Measurements from ENCODE around the gene ZBTB46.

The ZBTB46 gene

DNA sequence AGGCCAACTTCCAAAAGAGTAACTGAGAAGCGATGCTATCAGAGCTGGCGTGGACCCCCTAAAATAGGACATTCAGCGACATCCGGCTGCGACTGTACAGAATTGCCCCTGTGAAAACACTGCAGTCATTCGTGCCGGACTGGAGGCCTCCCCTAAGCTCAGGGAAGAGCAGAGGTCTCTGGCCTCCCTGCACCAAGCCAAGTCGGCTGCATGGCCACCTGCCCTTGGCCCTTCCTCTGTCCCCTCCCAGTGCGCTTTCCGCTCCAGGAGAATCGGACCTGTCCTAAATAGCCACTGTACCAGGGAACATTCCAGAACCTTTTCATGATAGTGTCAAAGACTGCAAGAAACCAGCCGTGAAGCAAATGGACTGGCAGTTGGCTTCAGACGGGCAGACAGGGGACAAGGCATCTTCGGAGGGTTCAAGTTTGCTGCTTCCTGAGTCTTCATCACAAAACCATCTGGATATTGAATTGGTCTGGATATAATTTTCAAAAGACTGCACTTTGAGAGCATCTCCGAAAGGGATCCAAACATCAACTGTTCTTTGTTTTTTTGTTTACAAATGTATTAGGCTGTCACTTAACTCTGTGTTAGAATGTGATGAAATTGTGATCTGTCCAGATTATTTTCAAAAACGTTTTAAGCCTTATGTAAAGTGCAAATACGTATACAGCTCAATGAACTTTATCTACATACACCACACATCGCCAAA lies 75.0 kb downstream of the ZBTB46 start:
- H3K27ac ChIP-seq (ENCODE audit: extremely low read depth, low read depth, low read length), result no peak overlapping the region
- ChIA-PET POLR2A (no interaction called here), CTCF (interaction anchor here (0.5 to 0.9 kb wide), 2 partner anchors 29 to 299 kb away, joined by 3 read pairs; no protein-coding TSS in a partner anchor)
- no peaks in the 10 kb centered on the region for H3K9me3 ChIP-seq (ENCODE audit: control insufficient read depth, insufficient read depth, low read depth, low read length)
- no peaks in the 10 kb centered on the region for H3K36me3 ChIP-seq (ENCODE audit: control insufficient read depth in 2 of 2, insufficient read depth in 1 of 2, low read length in 2 of 2)
- no peak for TF ChIP-seq ZNF621 (tag by site-specific recombination; IDR thresholded peaks at IDR 0.05)
- TF ChIP-seq KLF16 (tag by site-specific recombination; IDR thresholded peaks at IDR 0.05), result no peak
- TF ChIP-seq, protein P1, sequence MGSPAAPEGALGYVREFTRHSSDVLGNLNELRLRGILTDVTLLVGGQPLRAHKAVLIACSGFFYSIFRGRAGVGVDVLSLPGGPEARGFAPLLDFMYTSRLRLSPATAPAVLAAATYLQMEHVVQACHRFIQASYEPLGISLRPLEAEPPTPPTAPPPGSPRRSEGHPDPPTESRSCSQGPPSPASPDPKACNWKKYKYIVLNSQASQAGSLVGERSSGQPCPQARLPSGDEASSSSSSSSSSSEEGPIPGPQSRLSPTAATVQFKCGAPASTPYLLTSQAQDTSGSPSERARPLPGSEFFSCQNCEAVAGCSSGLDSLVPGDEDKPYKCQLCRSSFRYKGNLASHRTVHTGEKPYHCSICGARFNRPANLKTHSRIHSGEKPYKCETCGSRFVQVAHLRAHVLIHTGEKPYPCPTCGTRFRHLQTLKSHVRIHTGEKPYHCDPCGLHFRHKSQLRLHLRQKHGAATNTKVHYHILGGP (tag by site-specific recombination; IDR thresholded peaks at IDR 0.05), result no peak
- TF ChIP-seq ZNF157 (tag by site-specific recombination; IDR thresholded peaks at IDR 0.05), result no peak
- no peak for TF ChIP-seq ZNF48 (tag by site-specific recombination; IDR thresholded peaks at IDR 0.05)
- no peak for TF ChIP-seq ZNF623 (tag by site-specific recombination; IDR thresholded peaks at IDR 0.05)
- TF ChIP-seq ZNF548 (tag by site-specific recombination; IDR thresholded peaks at IDR 0.05), result no peak
- no peak for TF ChIP-seq ZNF701 (tag by site-specific recombination; IDR thresholded peaks at IDR 0.05)
- no peak for TF ChIP-seq ZNF600 (tag by site-specific recombination; IDR thresholded peaks at IDR 0.05)
- no peak for TF ChIP-seq GLIS1 (tag by site-specific recombination; IDR thresholded peaks at IDR 0.05)
- no peak for TF ChIP-seq ZNF785 (tag by site-specific recombination; IDR thresholded peaks at IDR 0.05)
- no peaks in the 10 kb centered on the region for H3K4me1 ChIP-seq (ENCODE audit: control insufficient read depth, insufficient read depth, low read length)
- H3K4me3 ChIP-seq (ENCODE audit: low read depth, low read length), result no peak overlapping the region

DNA sequence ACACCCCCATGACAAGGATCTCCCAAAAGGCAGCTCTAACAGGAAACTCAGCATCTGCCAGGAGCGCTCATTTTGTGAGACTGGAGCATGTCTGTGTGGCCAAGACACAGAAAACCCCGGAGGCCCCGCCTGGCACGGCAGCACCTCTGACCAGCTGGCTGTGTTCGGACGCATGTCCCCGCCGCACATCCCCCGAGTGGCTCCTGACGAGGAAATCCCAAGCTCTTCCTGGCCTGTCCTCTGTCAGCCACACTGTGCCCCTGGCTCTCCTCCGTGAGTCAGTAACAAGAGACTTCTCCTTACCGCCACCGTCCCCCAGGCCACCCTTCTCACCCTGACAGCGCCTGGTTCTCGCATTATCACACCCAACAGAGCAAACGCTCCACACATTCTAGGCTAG lies 77.1 kb downstream of the ZBTB46 start:
- Histone ChIP-seq H3K4me1 (ENCODE audit: control insufficient read depth, insufficient read depth, low read length) (no peaks in the 10 kb centered on the region), H3K36me3 (ENCODE audit: control insufficient read depth in 2 of 2, insufficient read depth in 1 of 2, low read length in 2 of 2) (no peaks in the 10 kb centered on the region), H3K9me3 (ENCODE audit: control insufficient read depth, insufficient read depth, low read depth, low read length) (no peaks in the 10 kb centered on the region), H3K4me3 (ENCODE audit: low read depth, low read length) (no peak overlapping the region), H3K27ac (ENCODE audit: extremely low read depth, low read depth, low read length) (no peak overlapping the region)
- POLR2A ChIA-PET, result no interaction called here
- TF ChIP-seq ZNF585B (tag by site-specific recombination; IDR thresholded peaks at IDR 0.05), result no peak
- no peak for TF ChIP-seq ZNF624 (tag by site-specific recombination; IDR thresholded peaks at IDR 0.05)
- TF ChIP-seq ZNF626 (tag by site-specific recombination; IDR thresholded peaks at IDR 0.05), result no peak
- TF ChIP-seq ZBTB17 (tag by site-specific recombination; IDR thresholded peaks at IDR 0.05), result no peak
- no peak for TF ChIP-seq ZBTB8A (tag by site-specific recombination; IDR thresholded peaks at IDR 0.05)
- no peak for TF ChIP-seq YY1 (tag by site-specific recombination; IDR thresholded peaks at IDR 0.05)
- TF ChIP-seq SP3 (tag by site-specific recombination; IDR thresholded peaks at IDR 0.05), result no peak
- TF ChIP-seq, protein P2, sequence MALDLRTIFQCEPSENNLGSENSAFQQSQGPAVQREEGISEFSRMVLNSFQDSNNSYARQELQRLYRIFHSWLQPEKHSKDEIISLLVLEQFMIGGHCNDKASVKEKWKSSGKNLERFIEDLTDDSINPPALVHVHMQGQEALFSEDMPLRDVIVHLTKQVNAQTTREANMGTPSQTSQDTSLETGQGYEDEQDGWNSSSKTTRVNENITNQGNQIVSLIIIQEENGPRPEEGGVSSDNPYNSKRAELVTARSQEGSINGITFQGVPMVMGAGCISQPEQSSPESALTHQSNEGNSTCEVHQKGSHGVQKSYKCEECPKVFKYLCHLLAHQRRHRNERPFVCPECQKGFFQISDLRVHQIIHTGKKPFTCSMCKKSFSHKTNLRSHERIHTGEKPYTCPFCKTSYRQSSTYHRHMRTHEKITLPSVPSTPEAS (tag by site-specific recombination; IDR thresholded peaks at IDR 0.05), result no peak
- TF ChIP-seq GLIS1 (tag by site-specific recombination; IDR thresholded peaks at IDR 0.05), result no peak
- no peak for TF ChIP-seq ZBTB7A (tag by site-specific recombination; IDR thresholded peaks at IDR 0.05; ENCODE audit: low read depth)
- TF ChIP-seq, protein P3, sequence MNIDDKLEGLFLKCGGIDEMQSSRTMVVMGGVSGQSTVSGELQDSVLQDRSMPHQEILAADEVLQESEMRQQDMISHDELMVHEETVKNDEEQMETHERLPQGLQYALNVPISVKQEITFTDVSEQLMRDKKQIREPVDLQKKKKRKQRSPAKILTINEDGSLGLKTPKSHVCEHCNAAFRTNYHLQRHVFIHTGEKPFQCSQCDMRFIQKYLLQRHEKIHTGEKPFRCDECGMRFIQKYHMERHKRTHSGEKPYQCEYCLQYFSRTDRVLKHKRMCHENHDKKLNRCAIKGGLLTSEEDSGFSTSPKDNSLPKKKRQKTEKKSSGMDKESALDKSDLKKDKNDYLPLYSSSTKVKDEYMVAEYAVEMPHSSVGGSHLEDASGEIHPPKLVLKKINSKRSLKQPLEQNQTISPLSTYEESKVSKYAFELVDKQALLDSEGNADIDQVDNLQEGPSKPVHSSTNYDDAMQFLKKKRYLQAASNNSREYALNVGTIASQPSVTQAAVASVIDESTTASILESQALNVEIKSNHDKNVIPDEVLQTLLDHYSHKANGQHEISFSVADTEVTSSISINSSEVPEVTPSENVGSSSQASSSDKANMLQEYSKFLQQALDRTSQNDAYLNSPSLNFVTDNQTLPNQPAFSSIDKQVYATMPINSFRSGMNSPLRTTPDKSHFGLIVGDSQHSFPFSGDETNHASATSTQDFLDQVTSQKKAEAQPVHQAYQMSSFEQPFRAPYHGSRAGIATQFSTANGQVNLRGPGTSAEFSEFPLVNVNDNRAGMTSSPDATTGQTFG (tag by site-specific recombination; IDR thresholded peaks at IDR 0.05; ENCODE audit: borderline replicate concordance), result no peak
- no peak for TF ChIP-seq ZNF76 (tag by site-specific recombination; IDR thresholded peaks at IDR 0.05; ENCODE audit: borderline replicate concordance, low read depth)
- no peak for TF ChIP-seq ZNF530 (tag by site-specific recombination; IDR thresholded peaks at IDR 0.05; ENCODE audit: low read depth)
- no peak for TF ChIP-seq ZNF223 (tag by site-specific recombination; IDR thresholded peaks at IDR 0.05)
- TF ChIP-seq ZNF654 (tag by site-specific recombination; IDR thresholded peaks at IDR 0.05; ENCODE audit: low read depth), result no peak
- CTCF ChIA-PET, result no interaction called here
